PC-9 (cell line): ENCODE results near the gene ABCC6. TPM values are rescaled to one million over a fixed set of nuclear protein-coding genes. Genes with fewer than 3 reads are reported as not detected.
"Not testable (repeated sequence)": the region's sequence is repeated elsewhere in the genome, so short reads cannot be mapped to it uniquely, and the experiment has no call there.

Experiments
- BruUV-seq: library from RNA; stranded (reverse); fragments of 400-500 nt; replicated peaks from 2 replicates; lab custom pipeline; 2021; lab: Mats Ljungman, UMichigan
- CTCF ChIA-PET: fragments of 300-600 bp; sonication (Branson Sonifier 250); formaldehyde crosslinking; loops from one replicate; lab custom pipeline; 2022; ENCODE audit warnings: antibody characterized with exemption; lab: Charles Lee
- POLR2A ChIA-PET: fragments of 300-600 bp; sonication (Branson Sonifier 250); formaldehyde crosslinking; loops from one replicate; lab custom pipeline; 2022; ENCODE audit warnings: antibody characterized with exemption; ENCODE audit not compliant: unreplicated experiment; lab: Charles Lee
- DNase-seq, 2 experiments: peaks; one replicate each; pipeline versions ENCODE4 v3.0.0 to v3.0.0-alpha.2; 2015 to 2022; ENCODE audit warnings: mixed read lengths in 1 of 2
- H2AFZ ChIP-seq: fragments of 200-600 bp; sonication (generic); 2 replicates; pipeline ENCODE4 v1.8.1; 2017; ENCODE audit warnings: antibody characterized with exemption
- H3F3A ChIP-seq: fragments of 200-600 bp; sonication (generic); 2 replicates; pipeline ENCODE4 v1.8.1; 2017; ENCODE audit warnings: antibody characterized with exemption, mild to moderate bottlenecking, low read depth; ENCODE audit not compliant: insufficient read depth
- H3K27ac ChIP-seq: fragments of 200-600 bp; sonication (generic); 2 replicates; pipeline ENCODE4 v1.6.1; 2016; ENCODE audit warnings: mixed run types
- H3K27me3 ChIP-seq: fragments of 200-600 bp; sonication (generic); 2 replicates; pipeline ENCODE4 v1.6.1; 2016; ENCODE audit warnings: low read depth, mixed run types; ENCODE audit not compliant: insufficient read depth
- H3K36me3 ChIP-seq: fragments of 200-600 bp; sonication (generic); 2 replicates; pipeline ENCODE4 v1.6.1; 2016; ENCODE audit warnings: low read depth, mixed run types
- H3K4me1 ChIP-seq: fragments of 200-600 bp; sonication (generic); replicated peaks from 2 replicates; pipeline ENCODE4 v1.6.1; 2016; ENCODE audit warnings: mixed run types; ENCODE audit not compliant: insufficient read depth
- H3K4me2 ChIP-seq: fragments of 200-600 bp; sonication (generic); 2 replicates; pipeline ENCODE4 v1.6.1; 2017; ENCODE audit warnings: mixed run types
- H3K4me3 ChIP-seq: fragments of 200-600 bp; sonication (generic); 2 replicates; pipeline ENCODE4 v1.6.1; 2016; ENCODE audit warnings: mixed run types
- H3K79me2 ChIP-seq: fragments of 200-600 bp; sonication (generic); 2 replicates; pipeline ENCODE4 v1.6.1; 2017; ENCODE audit warnings: low read depth, mixed run types
- H3K9me2 ChIP-seq: fragments of 200-600 bp; sonication (generic); 2 replicates; pipeline ENCODE4 v1.8.1; 2017; ENCODE audit warnings: mild to moderate bottlenecking; ENCODE audit not compliant: insufficient read depth
- H3K9me3 ChIP-seq: fragments of 200-600 bp; sonication (generic); 2 replicates; pipeline ENCODE4 v1.8.1; 2016; ENCODE audit warnings: low read depth; ENCODE audit not compliant: insufficient read depth
- H4K20me1 ChIP-seq: fragments of 200-600 bp; sonication (generic); 2 replicates; pipeline ENCODE4 v1.8.1; 2017; ENCODE audit not compliant: insufficient read depth
- intact Hi-C: fragments of 100-400 bp; cut with micrococcal nuclease; formaldehyde crosslinking; loops from one replicate; pipeline ENCODE4 v1.10.0; 2022; ENCODE audit not compliant: unreplicated experiment
- total RNA-seq: library from RNA; stranded (reverse); gene quantifications from 2 replicates; pipeline ENCODE4 v1.2.3, GENCODE V29; 2021

The ABCC6 gene
- total RNA-seq, 1 experiment from 2014 or later, result 2.8 TPM

GRCh38 chr16:16262954-16263555 lies 39.8 kb upstream of the ABCC6 start:
- H3K4me2 ChIP-seq, H3K4me3 ChIP-seq, H4K20me1 ChIP-seq, H2AFZ ChIP-seq, H3K9me2 ChIP-seq, H3K27ac ChIP-seq, CTCF ChIA-PET, H3K36me3 ChIP-seq, DNase-seq, intact Hi-C loops, H3K79me2 ChIP-seq, BruUV-seq, POLR2A ChIA-PET, H3F3A ChIP-seq, H3K27me3 ChIP-seq, H3K4me1 ChIP-seq, H3K9me3 ChIP-seq: not testable (repeated sequence)

GRCh38 chr16:16259971-16260370 lies 36.7 kb upstream of the ABCC6 start:
- H3K36me3 ChIP-seq, BruUV-seq, H3K27ac ChIP-seq, H2AFZ ChIP-seq, H3K4me3 ChIP-seq, H4K20me1 ChIP-seq, H3K79me2 ChIP-seq, H3F3A ChIP-seq, DNase-seq, CTCF ChIA-PET, POLR2A ChIA-PET, H3K9me2 ChIP-seq, intact Hi-C loops, H3K4me1 ChIP-seq, H3K4me2 ChIP-seq, H3K27me3 ChIP-seq, H3K9me3 ChIP-seq: not testable (repeated sequence)

GRCh38 chr16:16258822-16259221 lies 35.5 kb upstream of the ABCC6 start:
- H3K27ac ChIP-seq, H3K4me1 ChIP-seq, H3K36me3 ChIP-seq, BruUV-seq, H3K4me2 ChIP-seq, CTCF ChIA-PET, intact Hi-C loops, H2AFZ ChIP-seq, H3K4me3 ChIP-seq, H3K27me3 ChIP-seq, H3K9me2 ChIP-seq, DNase-seq, H3K9me3 ChIP-seq, H4K20me1 ChIP-seq, POLR2A ChIA-PET, H3K79me2 ChIP-seq, H3F3A ChIP-seq: not testable (repeated sequence)

GRCh38 chr16:16257301-16257923 lies 34.1 kb upstream of the ABCC6 start:
- H2AFZ ChIP-seq, H3K27ac ChIP-seq, H3K4me1 ChIP-seq, intact Hi-C loops, H3K79me2 ChIP-seq, H3K4me2 ChIP-seq, H3K27me3 ChIP-seq, H3K36me3 ChIP-seq, POLR2A ChIA-PET, BruUV-seq, H4K20me1 ChIP-seq, H3K9me3 ChIP-seq, H3F3A ChIP-seq, H3K9me2 ChIP-seq, DNase-seq, H3K4me3 ChIP-seq, CTCF ChIA-PET: not testable (repeated sequence)

GRCh38 chr16:16252377-16252776 lies 29.1 kb upstream of the ABCC6 start:
- POLR2A ChIA-PET, H3F3A ChIP-seq, BruUV-seq, H3K27me3 ChIP-seq, H3K9me2 ChIP-seq, H4K20me1 ChIP-seq, H3K27ac ChIP-seq, intact Hi-C loops, H3K4me3 ChIP-seq, CTCF ChIA-PET, H2AFZ ChIP-seq, H3K4me1 ChIP-seq, H3K36me3 ChIP-seq, DNase-seq, H3K4me2 ChIP-seq, H3K9me3 ChIP-seq, H3K79me2 ChIP-seq: not testable (repeated sequence)

GRCh38 chr16:16249621-16250330 lies 26.5 kb upstream of the ABCC6 start:
- H3K9me2 ChIP-seq, DNase-seq, H3K9me3 ChIP-seq, intact Hi-C loops, H3K79me2 ChIP-seq, H3K27ac ChIP-seq, H3K4me3 ChIP-seq, H3K36me3 ChIP-seq, POLR2A ChIA-PET, BruUV-seq, H3K4me2 ChIP-seq, H4K20me1 ChIP-seq, H3F3A ChIP-seq, H2AFZ ChIP-seq, H3K4me1 ChIP-seq, CTCF ChIA-PET, H3K27me3 ChIP-seq: not testable (repeated sequence)

- H3K27ac ChIP-seq, H3K9me3 ChIP-seq, H3K9me2 ChIP-seq, H2AFZ ChIP-seq, H3K4me2 ChIP-seq, H3K4me1 ChIP-seq, H3F3A ChIP-seq, intact Hi-C loops, H3K4me3 ChIP-seq, DNase-seq, H3K27me3 ChIP-seq, BruUV-seq, POLR2A ChIA-PET, CTCF ChIA-PET, H4K20me1 ChIP-seq, H3K36me3 ChIP-seq, H3K79me2 ChIP-seq: not testable (repeated sequence)
Observed at GRCh38 chr16:16247439-16247838, 24.1 kb upstream of the ABCC6 start.
